SK-N-SH (cell line): ENCODE results near the gene DCP2.

Source experiments
- EP300 ChIP-seq, 2 experiments: IDR thresholded peaks; 2 replicates each; pipeline versions ENCODE4 v1.4.0 to v1.6.1; 2012; ENCODE audit warnings: borderline replicate concordance in 1 of 2, low read depth in 1 of 2, low read length in 1 of 2
- POLR2AphosphoS5 ChIP-seq: IDR thresholded peaks from 2 replicates; pipeline ENCODE4 v1.6.1; 2012; ENCODE audit warnings: low read depth, low read length
- RCOR1 ChIP-seq: fragments of 150-350 bp; IDR thresholded peaks from 2 replicates; pipeline ENCODE4 v1.6.1; 2017; ENCODE audit warnings: antibody characterized with exemption, low read length
- TCF12 ChIP-seq: IDR thresholded peaks from 2 replicates; pipeline ENCODE4 v1.4.0; 2012
- TF ChIP-seq, protein P1 (sequence below): IDR thresholded peaks from 2 replicates; pipeline ENCODE4 v1.6.1; 2012; ENCODE audit warnings: mild to moderate bottlenecking, low read depth, low read length, moderate library complexity
- TF ChIP-seq, protein P2 (sequence below): fragments of 200-600 bp; sonication (generic); IDR thresholded peaks from 2 replicates; pipeline ENCODE4 v1.6.1; 2017; ENCODE audit warnings: antibody characterized with exemption, mild to moderate bottlenecking, moderate library complexity

DNA sequence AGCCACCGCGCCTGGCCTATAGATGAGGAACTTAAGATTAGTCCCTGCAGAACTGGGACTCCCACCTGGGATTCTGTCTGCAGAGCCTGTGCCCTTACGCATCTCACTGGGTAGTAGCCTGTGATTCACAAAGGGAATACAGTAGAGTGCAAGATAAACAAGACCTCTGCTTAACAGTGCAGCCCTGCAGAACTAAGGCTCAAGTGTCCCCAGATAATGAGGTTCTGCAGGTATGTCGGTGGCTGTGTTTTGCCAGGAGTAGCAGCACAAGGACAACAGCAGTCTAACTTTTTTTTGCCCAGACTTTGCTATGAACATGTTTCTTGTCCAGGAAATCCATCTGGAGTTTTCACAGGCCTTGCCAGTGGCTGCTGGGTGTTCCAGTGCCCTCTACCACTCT is 59.7 kb downstream of the DCP2 start:
- TF ChIP-seq TCF12 (no peak), EP300 (IDR thresholded peaks at IDR 0.05; ENCODE audit: borderline replicate concordance in 1 of 2, low read depth in 1 of 2, low read length in 1 of 2) (no peak), POLR2AphosphoS5 (no peak), RCOR1 (no peak)
- TF ChIP-seq, protein P1, sequence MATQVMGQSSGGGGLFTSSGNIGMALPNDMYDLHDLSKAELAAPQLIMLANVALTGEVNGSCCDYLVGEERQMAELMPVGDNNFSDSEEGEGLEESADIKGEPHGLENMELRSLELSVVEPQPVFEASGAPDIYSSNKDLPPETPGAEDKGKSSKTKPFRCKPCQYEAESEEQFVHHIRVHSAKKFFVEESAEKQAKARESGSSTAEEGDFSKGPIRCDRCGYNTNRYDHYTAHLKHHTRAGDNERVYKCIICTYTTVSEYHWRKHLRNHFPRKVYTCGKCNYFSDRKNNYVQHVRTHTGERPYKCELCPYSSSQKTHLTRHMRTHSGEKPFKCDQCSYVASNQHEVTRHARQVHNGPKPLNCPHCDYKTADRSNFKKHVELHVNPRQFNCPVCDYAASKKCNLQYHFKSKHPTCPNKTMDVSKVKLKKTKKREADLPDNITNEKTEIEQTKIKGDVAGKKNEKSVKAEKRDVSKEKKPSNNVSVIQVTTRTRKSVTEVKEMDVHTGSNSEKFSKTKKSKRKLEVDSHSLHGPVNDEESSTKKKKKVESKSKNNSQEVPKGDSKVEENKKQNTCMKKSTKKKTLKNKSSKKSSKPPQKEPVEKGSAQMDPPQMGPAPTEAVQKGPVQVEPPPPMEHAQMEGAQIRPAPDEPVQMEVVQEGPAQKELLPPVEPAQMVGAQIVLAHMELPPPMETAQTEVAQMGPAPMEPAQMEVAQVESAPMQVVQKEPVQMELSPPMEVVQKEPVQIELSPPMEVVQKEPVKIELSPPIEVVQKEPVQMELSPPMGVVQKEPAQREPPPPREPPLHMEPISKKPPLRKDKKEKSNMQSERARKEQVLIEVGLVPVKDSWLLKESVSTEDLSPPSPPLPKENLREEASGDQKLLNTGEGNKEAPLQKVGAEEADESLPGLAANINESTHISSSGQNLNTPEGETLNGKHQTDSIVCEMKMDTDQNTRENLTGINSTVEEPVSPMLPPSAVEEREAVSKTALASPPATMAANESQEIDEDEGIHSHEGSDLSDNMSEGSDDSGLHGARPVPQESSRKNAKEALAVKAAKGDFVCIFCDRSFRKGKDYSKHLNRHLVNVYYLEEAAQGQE = no peak
- TF ChIP-seq, protein P2, sequence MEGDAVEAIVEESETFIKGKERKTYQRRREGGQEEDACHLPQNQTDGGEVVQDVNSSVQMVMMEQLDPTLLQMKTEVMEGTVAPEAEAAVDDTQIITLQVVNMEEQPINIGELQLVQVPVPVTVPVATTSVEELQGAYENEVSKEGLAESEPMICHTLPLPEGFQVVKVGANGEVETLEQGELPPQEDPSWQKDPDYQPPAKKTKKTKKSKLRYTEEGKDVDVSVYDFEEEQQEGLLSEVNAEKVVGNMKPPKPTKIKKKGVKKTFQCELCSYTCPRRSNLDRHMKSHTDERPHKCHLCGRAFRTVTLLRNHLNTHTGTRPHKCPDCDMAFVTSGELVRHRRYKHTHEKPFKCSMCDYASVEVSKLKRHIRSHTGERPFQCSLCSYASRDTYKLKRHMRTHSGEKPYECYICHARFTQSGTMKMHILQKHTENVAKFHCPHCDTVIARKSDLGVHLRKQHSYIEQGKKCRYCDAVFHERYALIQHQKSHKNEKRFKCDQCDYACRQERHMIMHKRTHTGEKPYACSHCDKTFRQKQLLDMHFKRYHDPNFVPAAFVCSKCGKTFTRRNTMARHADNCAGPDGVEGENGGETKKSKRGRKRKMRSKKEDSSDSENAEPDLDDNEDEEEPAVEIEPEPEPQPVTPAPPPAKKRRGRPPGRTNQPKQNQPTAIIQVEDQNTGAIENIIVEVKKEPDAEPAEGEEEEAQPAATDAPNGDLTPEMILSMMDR = no peak
